ENCODE measurements around the gene ZNF383.
"Not testable (repeated sequence)": the region's sequence is repeated elsewhere in the genome, so short reads cannot be mapped to it uniquely, and the experiment has no call there.

The ZNF383 gene

GRCh38 chr19:37292998-37293939 is 75.3 kb downstream of the ZNF383 start:
- H3K27ac ChIP-seq: not testable (repeated sequence)

GRCh38 chr19:37294246-37294645 is 76.2 kb downstream of the ZNF383 start:
- not testable (repeated sequence) for H3K27ac ChIP-seq

Measured in 22Rv1 (cell line).